Astrocyte (in vitro differentiated cells and primary cell): ENCODE data around the gene CFL1.

Experiments
- CTCF ChIP-seq: IDR thresholded peaks from 2 replicates; pipeline ENCODE4 v1.5.1; 2011; ENCODE audit warnings: low read depth, mild to moderate bottlenecking, inconsistent platforms, low read length, moderate library complexity; ENCODE audit not compliant: insufficient read depth
- EZH2 ChIP-seq: IDR thresholded peaks from 2 replicates; pipeline ENCODE4 v1.6.1; 2012; ENCODE audit warnings: mild to moderate bottlenecking, low read length, inconsistent platforms; ENCODE audit not compliant: insufficient read depth

- TF ChIP-seq CTCF (no peak), EZH2 (no peak)
Measured at GRCh38 chr11:65892661-65893317, 34.8 kb upstream of the CFL1 start.
